GM12865 (cell line): ENCODE measurements around the gene ZP1.

Experiments used
- DNase-seq: peaks from one replicate; pipeline ENCODE4 v3.0.0; 2010; ENCODE audit warnings: low read depth
- H3K4me3 ChIP-seq: 2 replicates; pipeline ENCODE4 v1.5.1; 2011; ENCODE audit warnings: mild to moderate bottlenecking, low read depth, low read length, control low read depth
- TF ChIP-seq, protein P1 (sequence below): IDR thresholded peaks from 2 replicates; pipeline ENCODE4 v1.5.1; 2011; ENCODE audit warnings: low read length, control low read depth, low read depth, inconsistent platforms; ENCODE audit not compliant: insufficient read depth; ENCODE audit errors: missing control alignments

ZP1 gene

DNA sequence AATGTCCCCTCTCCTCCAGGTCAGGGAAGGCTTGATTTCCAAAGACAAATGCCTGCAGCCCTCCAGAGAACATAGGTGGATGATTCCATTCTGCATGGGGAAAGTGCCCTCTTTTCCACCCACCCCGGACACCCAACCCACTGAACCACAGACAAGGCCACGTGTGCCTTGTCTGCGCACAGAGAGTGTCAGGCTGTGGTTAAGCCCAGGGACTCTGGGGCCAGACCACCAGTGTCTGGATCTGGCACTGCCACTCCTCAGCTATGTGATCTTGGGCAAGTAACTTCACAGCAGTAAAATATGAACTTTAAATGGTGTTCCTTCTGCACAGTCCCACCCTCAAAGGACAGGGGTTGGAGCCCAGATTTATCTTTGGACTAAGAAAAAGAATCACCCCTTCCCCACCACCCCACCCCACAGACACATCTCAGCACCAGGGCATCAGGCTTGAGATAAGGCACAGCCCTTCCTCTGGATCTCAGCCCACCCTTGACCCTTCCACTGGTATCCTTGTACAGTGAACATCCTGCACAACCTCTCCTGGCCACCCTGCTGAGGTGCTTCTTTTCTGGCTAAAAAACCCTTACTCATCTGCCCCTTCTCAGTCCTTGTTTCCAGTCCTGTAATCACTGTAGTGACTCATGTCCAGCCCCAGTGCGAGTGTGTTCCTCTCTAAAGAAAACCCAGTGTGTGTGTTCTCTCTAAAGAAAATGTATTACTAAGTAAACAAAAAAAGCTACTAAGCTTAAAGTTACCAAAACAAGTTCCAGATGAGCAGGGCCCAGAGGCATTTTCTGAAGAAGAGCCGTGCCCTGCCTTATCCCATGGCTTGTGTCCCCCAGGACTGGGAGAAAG lies 9.7 kb upstream of the ZP1 start:
- TF ChIP-seq, protein P1, sequence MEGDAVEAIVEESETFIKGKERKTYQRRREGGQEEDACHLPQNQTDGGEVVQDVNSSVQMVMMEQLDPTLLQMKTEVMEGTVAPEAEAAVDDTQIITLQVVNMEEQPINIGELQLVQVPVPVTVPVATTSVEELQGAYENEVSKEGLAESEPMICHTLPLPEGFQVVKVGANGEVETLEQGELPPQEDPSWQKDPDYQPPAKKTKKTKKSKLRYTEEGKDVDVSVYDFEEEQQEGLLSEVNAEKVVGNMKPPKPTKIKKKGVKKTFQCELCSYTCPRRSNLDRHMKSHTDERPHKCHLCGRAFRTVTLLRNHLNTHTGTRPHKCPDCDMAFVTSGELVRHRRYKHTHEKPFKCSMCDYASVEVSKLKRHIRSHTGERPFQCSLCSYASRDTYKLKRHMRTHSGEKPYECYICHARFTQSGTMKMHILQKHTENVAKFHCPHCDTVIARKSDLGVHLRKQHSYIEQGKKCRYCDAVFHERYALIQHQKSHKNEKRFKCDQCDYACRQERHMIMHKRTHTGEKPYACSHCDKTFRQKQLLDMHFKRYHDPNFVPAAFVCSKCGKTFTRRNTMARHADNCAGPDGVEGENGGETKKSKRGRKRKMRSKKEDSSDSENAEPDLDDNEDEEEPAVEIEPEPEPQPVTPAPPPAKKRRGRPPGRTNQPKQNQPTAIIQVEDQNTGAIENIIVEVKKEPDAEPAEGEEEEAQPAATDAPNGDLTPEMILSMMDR = no peak
- no peak for DNase-seq
- no peak overlapping the region for H3K4me3 ChIP-seq

DNA sequence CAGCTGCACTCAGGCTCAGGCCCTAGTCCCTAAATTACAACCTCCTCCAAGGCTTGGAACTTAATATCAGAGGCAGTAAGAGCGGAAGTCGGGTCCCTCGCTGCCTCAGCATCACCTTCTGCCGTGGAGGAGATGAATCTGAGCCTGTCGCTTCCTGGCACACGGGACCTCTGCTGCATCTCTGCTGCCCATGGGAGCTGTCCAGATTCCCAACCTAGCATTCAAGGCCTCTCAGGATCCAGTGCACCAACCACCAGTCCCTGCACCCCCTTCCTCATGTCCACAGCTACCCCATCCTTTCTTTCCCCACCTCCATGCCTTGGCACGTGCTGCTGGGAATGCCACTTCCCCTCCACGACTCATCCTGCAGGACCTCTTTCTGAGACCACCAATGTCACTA lies 9.1 kb upstream of the ZP1 start:
- no peak for DNase-seq
- H3K4me3 ChIP-seq = no peak overlapping the region
- TF ChIP-seq, protein P1 = no peak

DNA sequence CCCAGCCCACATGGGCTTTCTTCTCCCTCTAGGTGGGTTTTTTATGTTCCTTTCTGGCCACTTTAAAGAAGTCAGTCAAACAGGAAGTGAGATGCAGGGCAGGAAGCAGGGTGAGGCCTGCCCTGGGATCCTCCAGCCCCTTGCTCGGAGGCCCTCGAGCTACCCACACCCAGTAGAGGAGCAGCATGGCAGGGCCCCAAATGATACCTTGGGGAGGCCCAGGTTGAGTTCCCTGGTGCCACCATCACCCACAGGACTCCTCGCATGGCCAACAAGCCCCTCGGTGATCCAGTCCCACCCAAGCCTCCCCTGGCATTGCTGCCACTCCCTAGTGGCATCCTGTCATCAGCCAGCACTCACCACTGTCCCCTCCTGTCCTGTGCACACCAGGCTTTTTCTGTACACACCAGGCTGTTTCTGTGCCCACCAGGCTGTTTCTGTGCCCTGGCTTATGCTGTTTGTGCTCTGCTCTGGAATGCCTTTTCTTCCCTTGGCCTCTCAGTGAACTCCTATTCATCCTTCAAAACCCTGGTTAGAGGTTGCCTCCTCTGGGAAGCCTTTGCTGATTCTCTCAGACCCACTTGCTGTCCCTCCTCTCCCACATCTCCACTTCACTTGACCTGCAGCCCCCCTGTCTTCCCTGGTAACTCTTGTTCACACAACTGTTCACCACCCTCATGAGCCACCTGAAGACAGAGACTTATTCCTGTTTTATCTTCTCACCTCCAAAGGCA lies 8.4 kb upstream of the ZP1 start:
- no peak for DNase-seq
- H3K4me3 ChIP-seq = no peak overlapping the region
- TF ChIP-seq, protein P1 = no peak

DNA sequence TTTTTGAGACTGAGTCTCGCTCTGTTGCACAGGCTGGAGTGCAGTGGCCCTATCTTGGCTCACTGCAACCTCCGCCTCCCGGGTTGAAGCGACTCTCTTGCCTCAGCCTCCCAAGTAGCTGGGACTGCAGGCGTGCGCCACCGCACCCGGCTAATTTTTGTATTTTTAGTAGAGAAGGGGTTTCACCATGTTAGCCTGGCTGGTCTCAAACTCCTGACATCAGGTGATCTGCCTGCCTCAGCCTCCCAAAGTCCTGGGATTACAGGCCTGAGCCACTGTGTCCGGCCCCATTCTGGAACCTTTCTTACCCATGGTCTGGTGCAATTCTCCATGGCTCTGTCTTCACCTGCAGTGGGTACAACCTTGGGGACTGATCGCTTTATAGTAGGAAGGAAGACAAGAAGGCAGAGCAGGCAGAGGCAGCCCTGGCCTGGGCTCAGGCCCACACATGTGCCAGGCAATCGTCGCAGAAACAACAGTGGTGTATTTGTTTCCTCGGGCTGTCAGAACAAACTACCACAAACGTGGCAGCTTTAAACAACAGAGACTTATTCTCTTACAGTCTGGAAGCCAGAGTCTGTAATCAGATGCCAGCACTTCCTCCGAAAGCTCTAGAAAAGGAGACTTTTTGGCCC lies 7.6 kb upstream of the ZP1 start:
- TF ChIP-seq, protein P1 = no peak
- H3K4me3 ChIP-seq = no peak overlapping the region
- no peak for DNase-seq

DNA sequence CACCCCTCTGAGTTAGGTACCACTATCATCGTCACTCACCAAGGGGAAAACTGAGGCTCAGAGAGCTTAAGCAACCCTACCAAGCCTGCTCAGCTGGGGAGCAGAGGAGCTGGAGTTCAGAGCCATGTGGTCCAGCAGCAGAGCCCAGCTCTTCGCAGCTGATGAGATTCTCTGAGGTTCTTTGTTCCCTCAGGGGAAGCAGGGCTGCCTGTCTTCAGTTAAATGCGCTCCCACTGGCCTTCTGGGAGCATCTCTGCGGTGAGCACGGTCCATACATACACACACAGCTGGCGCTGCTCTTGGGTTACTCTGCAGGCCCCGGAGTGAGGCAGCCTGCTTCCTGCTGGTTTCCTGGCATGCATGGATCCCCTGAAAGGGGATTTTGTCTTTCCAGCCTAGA lies 6.4 kb upstream of the ZP1 start:
- TF ChIP-seq, protein P1 = no peak
- no peak overlapping the region for H3K4me3 ChIP-seq
- DNase-seq = no peak

DNA sequence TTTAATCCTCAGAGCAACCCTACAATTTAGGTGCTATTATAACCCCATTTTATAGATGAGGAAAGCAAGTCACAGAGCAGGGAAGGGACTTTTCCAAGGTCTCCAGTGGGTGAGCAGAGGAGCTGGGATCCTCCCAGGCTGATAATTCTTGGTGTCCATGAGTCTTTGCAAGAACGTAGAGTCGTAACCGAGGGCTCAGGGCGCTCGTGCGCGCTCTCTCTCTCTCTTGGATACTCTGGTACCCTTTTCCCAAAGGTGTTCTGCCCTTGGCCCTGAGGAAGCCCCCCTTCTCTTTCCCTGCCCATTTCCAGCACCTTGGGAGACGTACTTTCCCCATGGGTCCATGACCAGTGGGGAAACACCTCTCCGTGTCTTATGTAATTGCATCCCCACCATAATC lies 5.2 kb upstream of the ZP1 start:
- DNase-seq = no peak
- TF ChIP-seq, protein P1 = no peak
- H3K4me3 ChIP-seq = no peak overlapping the region
